HCT116 (cell line): ENCODE results near the gene JAK1.

ENCODE experiments used
- ELF1 ChIP-seq: IDR thresholded peaks from 2 replicates; pipeline ENCODE4 v1.6.1; 2012; ENCODE audit warnings: low read depth, borderline replicate concordance
- EZH2phosphoT487 ChIP-seq: fragments of 200-600 bp; IDR thresholded peaks from 2 replicates; pipeline ENCODE4 v1.6.1; 2018; ENCODE audit warnings: antibody characterized with exemption, borderline replicate concordance
- JUND ChIP-seq: IDR thresholded peaks from 2 replicates; pipeline ENCODE4 v1.6.1; 2012
- POLR2A ChIP-seq: IDR thresholded peaks from 2 replicates; pipeline ENCODE4 v1.7.0; 2011; ENCODE audit warnings: borderline replicate concordance; ENCODE audit not compliant: insufficient read depth, insufficient read length; ENCODE audit errors: extremely low read depth
- POLR2AphosphoS5 ChIP-seq: IDR thresholded peaks from 2 replicates; pipeline ENCODE4 v1.6.1; 2011; ENCODE audit warnings: mild to moderate bottlenecking, low read depth, low read length, moderate library complexity
- RAD21 ChIP-seq: IDR thresholded peaks from 2 replicates; pipeline ENCODE4 v1.6.1; 2012; ENCODE audit warnings: low read depth, mild to moderate bottlenecking
- SP1 ChIP-seq: IDR thresholded peaks from 2 replicates; pipeline ENCODE4 v1.6.1; 2012; ENCODE audit warnings: low read depth
- TF ChIP-seq, protein P1 (sequence below), 3 experiments: fragments of 200-600 bp in 1 of 3; sonication (generic) in 1 of 3; IDR thresholded peaks in 2 of 3; conservative IDR thresholded peaks in 1 of 3; 2 replicates each; pipeline ENCODE4 v1.5.1; 2012 to 2017; ENCODE audit warnings: low read depth in 2 of 3, low read length in 2 of 3, antibody characterized with exemption in 1 of 3, borderline replicate concordance in 1 of 3, control low read depth in 1 of 3, mild to moderate bottlenecking in 1 of 3, mixed read lengths in 1 of 3, mixed run types in 1 of 3, moderate library complexity in 1 of 3; ENCODE audit not compliant: insufficient read depth in 1 of 3
- TF ChIP-seq, protein P2 (sequence below): IDR thresholded peaks from 2 replicates; pipeline ENCODE4 v1.6.1; 2012
- TF ChIP-seq, protein P3 (sequence below): IDR thresholded peaks from 2 replicates; pipeline ENCODE4 v1.6.1; 2012; ENCODE audit warnings: low read depth
- TF ChIP-seq, protein P4 (sequence below): IDR thresholded peaks from 2 replicates; pipeline ENCODE4 v1.6.1; 2011; ENCODE audit warnings: mild to moderate bottlenecking, low read length, moderate library complexity; ENCODE audit not compliant: insufficient replicate concordance; ENCODE audit errors: extremely low read depth

DNA sequence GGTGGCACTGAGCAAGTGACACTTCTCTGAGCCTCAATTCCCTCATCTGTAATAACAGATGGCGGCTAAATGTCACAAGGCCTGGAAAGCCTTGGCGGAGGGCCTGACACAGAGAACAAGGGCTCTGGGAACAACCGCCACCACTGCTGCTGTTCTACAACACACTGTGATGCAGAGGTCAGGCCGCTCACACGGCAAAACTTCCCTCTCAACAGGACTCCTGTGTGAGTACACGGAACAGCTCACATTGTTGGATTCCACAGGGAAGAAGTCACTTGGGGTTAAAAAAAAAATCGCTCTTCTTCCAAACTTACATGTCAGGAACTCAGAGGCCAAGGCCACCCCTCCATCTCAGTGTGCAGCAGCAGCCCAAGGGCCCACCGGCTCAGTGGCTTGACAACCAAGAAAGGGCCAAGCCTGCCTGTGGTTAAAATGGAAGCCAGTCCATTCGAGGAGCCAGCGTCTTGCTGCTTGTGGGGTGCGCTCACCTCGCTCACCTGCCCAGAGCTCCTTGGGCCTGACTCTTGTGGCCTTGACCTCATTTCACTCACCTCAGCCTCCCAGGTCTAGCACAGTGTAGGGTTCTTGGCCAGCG lies 120.4 kb downstream of the JAK1 start:
- TF ChIP-seq, protein P1, sequence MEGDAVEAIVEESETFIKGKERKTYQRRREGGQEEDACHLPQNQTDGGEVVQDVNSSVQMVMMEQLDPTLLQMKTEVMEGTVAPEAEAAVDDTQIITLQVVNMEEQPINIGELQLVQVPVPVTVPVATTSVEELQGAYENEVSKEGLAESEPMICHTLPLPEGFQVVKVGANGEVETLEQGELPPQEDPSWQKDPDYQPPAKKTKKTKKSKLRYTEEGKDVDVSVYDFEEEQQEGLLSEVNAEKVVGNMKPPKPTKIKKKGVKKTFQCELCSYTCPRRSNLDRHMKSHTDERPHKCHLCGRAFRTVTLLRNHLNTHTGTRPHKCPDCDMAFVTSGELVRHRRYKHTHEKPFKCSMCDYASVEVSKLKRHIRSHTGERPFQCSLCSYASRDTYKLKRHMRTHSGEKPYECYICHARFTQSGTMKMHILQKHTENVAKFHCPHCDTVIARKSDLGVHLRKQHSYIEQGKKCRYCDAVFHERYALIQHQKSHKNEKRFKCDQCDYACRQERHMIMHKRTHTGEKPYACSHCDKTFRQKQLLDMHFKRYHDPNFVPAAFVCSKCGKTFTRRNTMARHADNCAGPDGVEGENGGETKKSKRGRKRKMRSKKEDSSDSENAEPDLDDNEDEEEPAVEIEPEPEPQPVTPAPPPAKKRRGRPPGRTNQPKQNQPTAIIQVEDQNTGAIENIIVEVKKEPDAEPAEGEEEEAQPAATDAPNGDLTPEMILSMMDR (IDR thresholded peaks at IDR 0.05 in 2 of 3, conservative IDR thresholded peaks at IDR 0.05 in 1 of 3; ENCODE audit: borderline replicate concordance in 1 of 3, insufficient read depth in 1 of 3, low read depth in 2 of 3, low read length in 2 of 3), result no peak
- TF ChIP-seq ELF1, result no peak
- TF ChIP-seq, protein P2, sequence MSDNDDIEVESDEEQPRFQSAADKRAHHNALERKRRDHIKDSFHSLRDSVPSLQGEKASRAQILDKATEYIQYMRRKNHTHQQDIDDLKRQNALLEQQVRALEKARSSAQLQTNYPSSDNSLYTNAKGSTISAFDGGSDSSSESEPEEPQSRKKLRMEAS, result no peak
- TF ChIP-seq POLR2A, result no peak
- no peak for TF ChIP-seq RAD21
- TF ChIP-seq, protein P3, sequence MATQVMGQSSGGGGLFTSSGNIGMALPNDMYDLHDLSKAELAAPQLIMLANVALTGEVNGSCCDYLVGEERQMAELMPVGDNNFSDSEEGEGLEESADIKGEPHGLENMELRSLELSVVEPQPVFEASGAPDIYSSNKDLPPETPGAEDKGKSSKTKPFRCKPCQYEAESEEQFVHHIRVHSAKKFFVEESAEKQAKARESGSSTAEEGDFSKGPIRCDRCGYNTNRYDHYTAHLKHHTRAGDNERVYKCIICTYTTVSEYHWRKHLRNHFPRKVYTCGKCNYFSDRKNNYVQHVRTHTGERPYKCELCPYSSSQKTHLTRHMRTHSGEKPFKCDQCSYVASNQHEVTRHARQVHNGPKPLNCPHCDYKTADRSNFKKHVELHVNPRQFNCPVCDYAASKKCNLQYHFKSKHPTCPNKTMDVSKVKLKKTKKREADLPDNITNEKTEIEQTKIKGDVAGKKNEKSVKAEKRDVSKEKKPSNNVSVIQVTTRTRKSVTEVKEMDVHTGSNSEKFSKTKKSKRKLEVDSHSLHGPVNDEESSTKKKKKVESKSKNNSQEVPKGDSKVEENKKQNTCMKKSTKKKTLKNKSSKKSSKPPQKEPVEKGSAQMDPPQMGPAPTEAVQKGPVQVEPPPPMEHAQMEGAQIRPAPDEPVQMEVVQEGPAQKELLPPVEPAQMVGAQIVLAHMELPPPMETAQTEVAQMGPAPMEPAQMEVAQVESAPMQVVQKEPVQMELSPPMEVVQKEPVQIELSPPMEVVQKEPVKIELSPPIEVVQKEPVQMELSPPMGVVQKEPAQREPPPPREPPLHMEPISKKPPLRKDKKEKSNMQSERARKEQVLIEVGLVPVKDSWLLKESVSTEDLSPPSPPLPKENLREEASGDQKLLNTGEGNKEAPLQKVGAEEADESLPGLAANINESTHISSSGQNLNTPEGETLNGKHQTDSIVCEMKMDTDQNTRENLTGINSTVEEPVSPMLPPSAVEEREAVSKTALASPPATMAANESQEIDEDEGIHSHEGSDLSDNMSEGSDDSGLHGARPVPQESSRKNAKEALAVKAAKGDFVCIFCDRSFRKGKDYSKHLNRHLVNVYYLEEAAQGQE, result no peak
- no peak for TF ChIP-seq JUND
- TF ChIP-seq EZH2phosphoT487, result no peak
- TF ChIP-seq, protein P4, sequence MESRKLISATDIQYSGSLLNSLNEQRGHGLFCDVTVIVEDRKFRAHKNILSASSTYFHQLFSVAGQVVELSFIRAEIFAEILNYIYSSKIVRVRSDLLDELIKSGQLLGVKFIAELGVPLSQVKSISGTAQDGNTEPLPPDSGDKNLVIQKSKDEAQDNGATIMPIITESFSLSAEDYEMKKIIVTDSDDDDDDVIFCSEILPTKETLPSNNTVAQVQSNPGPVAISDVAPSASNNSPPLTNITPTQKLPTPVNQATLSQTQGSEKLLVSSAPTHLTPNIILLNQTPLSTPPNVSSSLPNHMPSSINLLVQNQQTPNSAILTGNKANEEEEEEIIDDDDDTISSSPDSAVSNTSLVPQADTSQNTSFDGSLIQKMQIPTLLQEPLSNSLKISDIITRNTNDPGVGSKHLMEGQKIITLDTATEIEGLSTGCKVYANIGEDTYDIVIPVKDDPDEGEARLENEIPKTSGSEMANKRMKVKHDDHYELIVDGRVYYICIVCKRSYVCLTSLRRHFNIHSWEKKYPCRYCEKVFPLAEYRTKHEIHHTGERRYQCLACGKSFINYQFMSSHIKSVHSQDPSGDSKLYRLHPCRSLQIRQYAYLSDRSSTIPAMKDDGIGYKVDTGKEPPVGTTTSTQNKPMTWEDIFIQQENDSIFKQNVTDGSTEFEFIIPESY, result no peak
- TF ChIP-seq SP1, result no peak
- no peak for TF ChIP-seq POLR2AphosphoS5
